Nephron progenitor cell (in vitro differentiated cells): ENCODE measurements around the gene TAOK1.

Experiments used
- DNase-seq: peaks from one replicate; pipeline ENCODE4 v3.0.0; 2021
- H3K27ac Mint-ChIP-seq: 2 replicates; pipeline ENCODE4 v1.8.0; 2021; ENCODE audit warnings: mild to moderate bottlenecking, moderate library complexity, mixed read lengths
- H3K27me3 Mint-ChIP-seq: 2 replicates; pipeline ENCODE4 v1.8.0; 2021; ENCODE audit warnings: mild to moderate bottlenecking, low read depth, mixed read lengths; ENCODE audit not compliant: poor library complexity
- H3K36me3 Mint-ChIP-seq: 2 replicates; pipeline ENCODE4 v1.8.0; 2021; ENCODE audit warnings: low read depth, mixed read lengths
- H3K4me1 Mint-ChIP-seq: 2 replicates; pipeline ENCODE4 v1.8.0; 2021; ENCODE audit warnings: mixed read lengths
- H3K4me3 Mint-ChIP-seq: 2 replicates; pipeline ENCODE4 v1.8.0; 2021; ENCODE audit warnings: mild to moderate bottlenecking, moderate library complexity, mixed read lengths
- H3K9me3 Mint-ChIP-seq: 2 replicates; pipeline ENCODE4 v1.8.0; 2021; ENCODE audit warnings: mild to moderate bottlenecking, moderate library complexity, mixed read lengths
- TF ChIP-seq, protein P1 (sequence below): fragments of 200-600 bp; sonication (generic); IDR thresholded peaks from 2 replicates; pipeline ENCODE4 v1.5.0; 2021; ENCODE audit warnings: antibody characterized with exemption

The TAOK1 gene

DNA sequence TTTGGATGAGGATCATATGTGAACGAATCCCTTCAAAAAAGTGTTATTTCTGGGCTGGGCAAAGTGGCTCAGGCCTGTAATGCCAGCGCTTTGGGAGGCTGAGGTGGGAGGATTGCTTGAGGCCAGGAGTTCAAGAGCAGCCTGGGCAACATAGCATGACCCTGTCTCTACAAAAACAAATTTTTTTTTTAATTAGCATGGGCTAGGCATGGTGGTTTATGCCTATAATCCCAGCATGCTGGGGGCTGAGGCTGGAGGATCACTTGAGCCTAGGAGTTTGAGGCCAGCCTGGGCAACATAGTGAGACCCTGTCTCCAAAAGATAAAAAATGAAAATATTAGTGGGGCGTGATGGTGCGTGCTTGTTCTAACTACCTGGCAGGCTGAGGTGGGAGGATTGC, 4.6 kb downstream of the TAOK1 start:
- DNase-seq, result no peak
- Mint-ChIP-seq H3K4me1 (peaks cover 34% of the 10 kb centered on the region), H3K27ac (peak overlapping the region; percentile 66), H3K36me3 (peaks cover 34% of the 10 kb centered on the region), H3K27me3 (peaks cover 5% of the 10 kb centered on the region), H3K9me3 (no peaks in the 10 kb centered on the region), H3K4me3 (no peak overlapping the region)
- TF ChIP-seq, protein P1, sequence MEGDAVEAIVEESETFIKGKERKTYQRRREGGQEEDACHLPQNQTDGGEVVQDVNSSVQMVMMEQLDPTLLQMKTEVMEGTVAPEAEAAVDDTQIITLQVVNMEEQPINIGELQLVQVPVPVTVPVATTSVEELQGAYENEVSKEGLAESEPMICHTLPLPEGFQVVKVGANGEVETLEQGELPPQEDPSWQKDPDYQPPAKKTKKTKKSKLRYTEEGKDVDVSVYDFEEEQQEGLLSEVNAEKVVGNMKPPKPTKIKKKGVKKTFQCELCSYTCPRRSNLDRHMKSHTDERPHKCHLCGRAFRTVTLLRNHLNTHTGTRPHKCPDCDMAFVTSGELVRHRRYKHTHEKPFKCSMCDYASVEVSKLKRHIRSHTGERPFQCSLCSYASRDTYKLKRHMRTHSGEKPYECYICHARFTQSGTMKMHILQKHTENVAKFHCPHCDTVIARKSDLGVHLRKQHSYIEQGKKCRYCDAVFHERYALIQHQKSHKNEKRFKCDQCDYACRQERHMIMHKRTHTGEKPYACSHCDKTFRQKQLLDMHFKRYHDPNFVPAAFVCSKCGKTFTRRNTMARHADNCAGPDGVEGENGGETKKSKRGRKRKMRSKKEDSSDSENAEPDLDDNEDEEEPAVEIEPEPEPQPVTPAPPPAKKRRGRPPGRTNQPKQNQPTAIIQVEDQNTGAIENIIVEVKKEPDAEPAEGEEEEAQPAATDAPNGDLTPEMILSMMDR, result no peak

DNA sequence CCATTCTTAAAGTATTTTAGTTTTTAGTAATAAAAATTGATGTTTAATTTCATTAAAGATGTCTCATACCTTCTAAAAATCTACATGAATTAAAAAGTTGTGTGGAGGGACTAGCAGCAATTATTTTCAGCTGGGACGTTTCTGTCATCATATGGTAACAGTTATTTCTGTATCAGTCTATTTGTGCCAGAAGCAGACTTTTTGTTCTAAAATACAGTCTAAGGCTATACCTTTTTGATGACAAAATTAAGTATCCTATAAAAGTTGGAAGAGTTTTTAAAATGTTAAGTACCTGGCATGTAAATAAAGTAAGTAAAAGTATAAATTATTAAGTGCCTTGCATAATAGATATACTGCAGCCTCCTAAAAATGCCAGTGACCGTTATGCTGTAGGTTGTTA, 5.9 kb downstream of the TAOK1 start:
- peaks cover 30% of the 10 kb centered on the region for H3K4me1 Mint-ChIP-seq
- H3K4me3 Mint-ChIP-seq, result no peak overlapping the region
- peaks cover 47% of the 10 kb centered on the region for H3K36me3 Mint-ChIP-seq
- H3K27me3 Mint-ChIP-seq, result no peaks in the 10 kb centered on the region
- DNase-seq, result no peak
- peaks cover 3% of the 10 kb centered on the region for H3K9me3 Mint-ChIP-seq
- no peak overlapping the region for H3K27ac Mint-ChIP-seq
- TF ChIP-seq, protein P1, result no peak

DNA sequence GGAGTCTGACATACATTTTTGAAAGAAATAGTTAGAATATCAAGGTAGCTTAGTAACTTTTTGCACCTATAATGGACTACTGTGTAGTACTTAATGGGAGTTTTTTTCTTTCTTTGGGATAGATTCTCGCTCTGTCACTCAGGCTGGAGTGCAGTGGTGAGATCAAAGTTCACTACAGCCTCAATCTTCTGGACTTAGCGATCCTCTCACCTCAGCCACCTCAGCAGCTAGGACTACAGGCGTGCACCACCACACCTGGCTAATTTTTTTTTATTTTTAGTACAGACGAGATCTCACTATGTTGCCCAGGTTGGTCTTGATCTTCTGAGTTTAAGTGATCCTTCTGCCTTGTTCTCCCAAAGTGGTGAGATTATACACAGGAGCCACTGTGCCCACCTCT, 9.5 kb downstream of the TAOK1 start:
- H3K4me1 Mint-ChIP-seq, result no peaks in the 10 kb centered on the region
- H3K27ac Mint-ChIP-seq, result no peak overlapping the region
- no peaks in the 10 kb centered on the region for H3K27me3 Mint-ChIP-seq
- no peak for DNase-seq
- H3K36me3 Mint-ChIP-seq, result peaks cover 68% of the 10 kb centered on the region
- peaks cover 3% of the 10 kb centered on the region for H3K9me3 Mint-ChIP-seq
- no peak overlapping the region for H3K4me3 Mint-ChIP-seq
- TF ChIP-seq, protein P1, result no peak

DNA sequence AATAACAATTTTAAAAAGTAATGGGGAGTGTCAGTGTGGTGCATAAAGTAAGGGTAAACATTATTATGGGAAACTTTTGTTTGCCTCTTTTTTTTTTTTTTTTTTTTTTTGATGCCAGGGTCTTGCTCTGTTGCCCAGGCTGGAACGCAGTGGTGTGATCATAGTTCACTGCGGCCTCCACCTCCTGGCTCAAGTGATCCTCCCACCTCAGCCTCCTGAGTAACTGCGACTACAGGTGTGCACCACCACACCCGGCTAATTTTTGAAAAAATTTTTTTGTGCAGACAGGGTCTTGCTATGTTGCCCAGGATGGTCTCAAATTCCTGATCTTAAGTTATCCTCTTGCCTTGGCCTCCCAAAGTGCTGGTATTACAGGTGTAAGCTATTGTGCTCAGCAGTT, 10.7 kb downstream of the TAOK1 start:
- no peak overlapping the region for H3K27ac Mint-ChIP-seq
- H3K27me3 Mint-ChIP-seq, result no peaks in the 10 kb centered on the region
- H3K36me3 Mint-ChIP-seq, result peaks cover 63% of the 10 kb centered on the region
- peaks cover 3% of the 10 kb centered on the region for H3K9me3 Mint-ChIP-seq
- TF ChIP-seq, protein P1, result no peak
- no peak overlapping the region for H3K4me3 Mint-ChIP-seq
- no peak for DNase-seq
- no peaks in the 10 kb centered on the region for H3K4me1 Mint-ChIP-seq

DNA sequence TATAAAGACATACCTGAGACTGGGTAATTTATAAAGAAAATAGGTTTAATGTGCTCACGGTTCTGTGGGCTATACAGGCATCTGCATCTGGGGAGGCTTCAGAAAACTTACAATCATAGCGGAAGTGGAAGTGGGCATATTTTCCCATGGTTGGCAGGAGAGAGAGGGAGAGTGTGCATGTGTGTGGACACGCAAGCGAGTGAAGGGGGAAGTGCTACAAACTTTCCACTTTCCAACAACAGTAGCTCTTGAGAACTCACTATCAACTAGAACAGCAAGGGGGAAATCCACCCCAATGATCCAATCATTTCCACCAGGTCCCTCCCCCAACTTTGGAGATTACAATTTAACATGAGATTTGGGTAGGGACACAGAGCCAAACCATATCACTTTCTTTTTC, 11.1 kb downstream of the TAOK1 start:
- H3K9me3 Mint-ChIP-seq, result peaks cover 3% of the 10 kb centered on the region
- DNase-seq, result no peak
- no peaks in the 10 kb centered on the region for H3K27me3 Mint-ChIP-seq
- H3K4me1 Mint-ChIP-seq, result no peaks in the 10 kb centered on the region
- peaks cover 63% of the 10 kb centered on the region for H3K36me3 Mint-ChIP-seq
- H3K27ac Mint-ChIP-seq, result peak overlapping the region; percentile 37
- TF ChIP-seq, protein P1, result no peak
- no peak overlapping the region for H3K4me3 Mint-ChIP-seq

DNA sequence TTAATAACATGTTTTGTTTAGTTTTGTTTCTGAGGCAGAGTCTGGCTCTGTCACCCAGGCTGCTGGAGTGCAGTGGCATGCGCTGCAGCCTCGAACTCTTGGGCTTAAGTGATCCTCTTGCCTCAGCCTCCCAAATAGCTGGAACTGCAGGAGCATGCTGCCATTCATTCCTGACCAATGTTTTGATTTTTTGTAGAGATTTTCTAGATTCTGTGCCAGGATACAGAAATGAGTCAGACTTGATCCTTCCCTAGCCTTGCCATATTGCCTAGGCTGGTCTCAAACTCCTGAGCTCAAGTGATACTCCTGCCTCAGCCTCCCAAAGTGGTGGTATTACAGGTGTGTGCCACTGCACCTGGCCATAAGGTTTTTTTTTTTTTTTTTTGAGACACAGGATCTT, 17.7 kb downstream of the TAOK1 start:
- H3K27ac Mint-ChIP-seq, result no peak overlapping the region
- H3K36me3 Mint-ChIP-seq, result peaks cover 72% of the 10 kb centered on the region
- TF ChIP-seq, protein P1, result no peak
- no peak overlapping the region for H3K4me3 Mint-ChIP-seq
- DNase-seq, result no peak
- no peaks in the 10 kb centered on the region for H3K4me1 Mint-ChIP-seq
- H3K27me3 Mint-ChIP-seq, result peaks cover 6% of the 10 kb centered on the region
- no peaks in the 10 kb centered on the region for H3K9me3 Mint-ChIP-seq
